K562 (cell line): ENCODE measurements around the gene RNF112. TPM values are rescaled to one million over a fixed set of nuclear protein-coding genes. Genes with fewer than 3 reads are reported as not detected.

Experiments
- ATAC-seq: fragments of 200-7000 bp; cut with Tn5 transposase; 3 replicates; pipeline ENCODE4 v1.9.1; 2020; ENCODE audit warnings: moderate library complexity
- BruUV-seq: library from RNA; stranded (reverse); fragments of 400-500 nt; replicated peaks from 2 replicates; lab custom pipeline; 2021; lab: Mats Ljungman, UMichigan
- CTCF ChIA-PET: fragments of 300-600 bp; formaldehyde crosslinking; extraction: SDS; loops from one replicate; lab custom pipeline; 2021; ENCODE audit warnings: low intra/inter-chr PET ratio; lab: Yijun Ruan, JAX
- POLR2A ChIA-PET: fragments of 300-600, 350-650 bp; sonication (Branson Sonifier 250); formaldehyde crosslinking; extraction: SDS; loops from one replicate; lab custom pipeline; 2021; ENCODE audit warnings: antibody characterized with exemption, inconsistent platforms; lab: Yijun Ruan, JAX
- DNase-seq, 4 experiments: peaks; one replicate each; pipeline versions ENCODE4 v3.0.0 to v3.0.0-alpha.2; 2011 to 2018; ENCODE audit warnings: low spot score in 3 of 4, mixed read lengths in 3 of 4; ENCODE audit errors: extremely low read depth in 1 of 4
- FAIRE-seq: peaks from 2 replicates; lab custom pipeline; 2011; peaks lifted over from hg19 to GRCh38; lab: Jason Lieb, UNC
- H2AFZ ChIP-seq: 2 replicates; pipeline ENCODE4 v1.6.0; 2011; ENCODE audit warnings: low read depth, low read length, control low read depth, inconsistent platforms
- H3K27ac ChIP-seq: fragments of 200-600 bp; 3 replicates; pipeline ENCODE4 v1.8.0; 2011; ENCODE audit warnings: low read depth, mild to moderate bottlenecking, control low read depth, inconsistent platforms, low read length, moderate library complexity, mixed read lengths; ENCODE audit errors: extremely low read depth
- H3K27me3 ChIP-seq, 2 experiments: fragments of 300-600 bp in 1 of 2; 2 replicates in 1 of 2; 3 replicates in 1 of 2; pipeline versions ENCODE4 v1.6.0 to v1.8.0; 2011; ENCODE audit warnings: inconsistent platforms in 2 of 2, low read length in 2 of 2, mild to moderate bottlenecking in 1 of 2, mixed read lengths in 1 of 2, moderate library complexity in 1 of 2; ENCODE audit not compliant: control insufficient read depth in 2 of 2, insufficient read depth in 2 of 2
- H3K36me3 ChIP-seq: fragments of 300-600 bp; 3 replicates; pipeline ENCODE4 v1.8.0; 2011; ENCODE audit warnings: mild to moderate bottlenecking, low read length, inconsistent platforms; ENCODE audit not compliant: control insufficient read depth, insufficient read depth
- H3K4me1 ChIP-seq, 2 experiments: fragments of 200-600 bp in 1 of 2; replicated peaks in 1 of 2; 2 replicates in 1 of 2; 3 replicates in 1 of 2; pipeline versions ENCODE4 v1.5.1 to v1.8.0; 2011; ENCODE audit warnings: inconsistent platforms in 2 of 2, low read length in 2 of 2, mild to moderate bottlenecking in 1 of 2, mixed read lengths in 1 of 2, moderate library complexity in 1 of 2; ENCODE audit not compliant: control insufficient read depth in 2 of 2, insufficient read depth in 2 of 2
- H3K4me2 ChIP-seq: 2 replicates; pipeline ENCODE4 v1.6.1; 2011; ENCODE audit warnings: low read length, control low read depth, inconsistent platforms, mixed read lengths; ENCODE audit not compliant: insufficient read depth
- H3K4me3 ChIP-seq: fragments of 200-600 bp; sonication (generic), shearing (Covaris generic); 2 replicates; pipeline ENCODE4 v1.5.1; 2016; ENCODE audit warnings: control low read depth, inconsistent platforms
- H3K79me2 ChIP-seq: fragments of 200-600 bp; 3 replicates; pipeline ENCODE4 v1.8.0; 2011; ENCODE audit warnings: low read length, inconsistent platforms; ENCODE audit not compliant: control insufficient read depth, insufficient read depth
- H3K9ac ChIP-seq, 2 experiments: 2 replicates each; pipeline versions ENCODE4 v1.6.0 to v1.6.1; 2011; ENCODE audit warnings: low read depth in 2 of 2, low read length in 2 of 2, control low read depth in 1 of 2, inconsistent platforms in 1 of 2, mild to moderate bottlenecking in 1 of 2, mixed read lengths in 1 of 2; ENCODE audit not compliant: insufficient read depth in 1 of 2
- H3K9me1 ChIP-seq: one replicate; pipeline ENCODE4 v1.6.0; 2011; ENCODE audit warnings: inconsistent platforms, mild to moderate bottlenecking, low read length, moderate library complexity; ENCODE audit not compliant: control insufficient read depth, insufficient read depth
- H3K9me3 ChIP-seq: replicated peaks from 2 replicates; pipeline ENCODE4 v1.5.1; 2011; ENCODE audit warnings: low read depth, low read length, inconsistent platforms; ENCODE audit not compliant: control insufficient read depth, insufficient read depth
- H4K20me1 ChIP-seq: replicated peaks from 2 replicates; pipeline ENCODE4 v1.6.1; 2011; ENCODE audit warnings: low read length, inconsistent platforms, mixed read lengths; ENCODE audit not compliant: control insufficient read depth, insufficient read depth
- CHD7 ChIP-seq: fragments of 200-600 bp; sonication (generic); IDR thresholded peaks from one replicate; pipeline ENCODE4 v1.6.1; 2012; ENCODE audit warnings: mild to moderate bottlenecking, low read depth, low read length, inconsistent platforms
- RFX7 ChIP-seq: fragments of 250-450 bp; sonication (Bioruptor Pico); IDR thresholded peaks from 2 replicates; pipeline ENCODE4 v1.5.1; 2021; ENCODE audit warnings: mild to moderate bottlenecking
- WGBS: fragments of 100-300 bp; shearing (Covaris generic); methylation state at CpG from one replicate; pipeline ENCODE4 v1.1.6; 2016; ENCODE audit warnings: low coverage, mixed read lengths; ENCODE audit not compliant: insufficient coverage; ENCODE audit errors: missing lambda C conversion rate; 5-methylcytosine and 5-hydroxymethylcytosine counted together
- in situ Hi-C: fragments of 300-500 bp; cut with MboI; formaldehyde crosslinking; loops from 4 replicates; pipeline ENCODE4 v1.15.0; 2018; ENCODE audit warnings: inconsistent platforms, mixed read lengths
- intact Hi-C: fragments of 100-400 bp; cut with micrococcal nuclease; formaldehyde crosslinking; loops from 2 replicates; pipeline ENCODE4 v1.14.2; 2022
- polyA plus RNA-seq, 8 experiments: library from polyadenylated mRNA; depleted of rRNA in 4 of 8; stranded (reverse) in 5 of 8; unstranded in 3 of 8; fragments of >200 nt; fragmentation: Nextera tagmentation in 2 of 8; fragmentation: Illumina TruSeq in 1 of 8; extraction: Ambion mirVana in 2 of 8; extraction: Trizol in 1 of 8; gene quantifications; 2 replicates each; pipeline versions ENCODE4 v1.2.1 to v1.2.3, GENCODE V29; 2011 to 2014; ENCODE audit warnings: inconsistent platforms in 1 of 8, missing spikeins in 1 of 8
- total RNA-seq, 7 experiments: library from RNA; depleted of rRNA in 6 of 7; stranded (reverse); fragments of >200 nt in 6 of 7; fragmentation: Illumina TruSeq in 2 of 7; extraction: Trizol in 2 of 7; gene quantifications; 2 replicates each; pipeline versions ENCODE4 v1.2.1 to v1.2.3, GENCODE V29; 2011 to 2021; ENCODE audit warnings: low replicate concordance in 1 of 7
- TF ChIP-seq, protein P1 (sequence below): fragments of 250-450 bp; sonication (Bioruptor Pico); IDR thresholded peaks from 2 replicates; pipeline ENCODE4 v1.8.0; 2021; ENCODE audit warnings: moderate library complexity, mild to moderate bottlenecking, inconsistent platforms
- TF ChIP-seq, protein P2 (sequence below): fragments of 450-650 bp; formaldehyde crosslinking; IDR thresholded peaks from 2 replicates; pipeline ENCODE4 v1.4.0; 2020; ENCODE audit warnings: mild to moderate bottlenecking, moderate library complexity

Gene RNF112
- total and polyA plus RNA-seq, 9 of the 15 experiments (the other 6 are each of a cell fraction or from before 2014, with no cell fraction given) = 0.05 TPM; not detected in 8

DNA sequence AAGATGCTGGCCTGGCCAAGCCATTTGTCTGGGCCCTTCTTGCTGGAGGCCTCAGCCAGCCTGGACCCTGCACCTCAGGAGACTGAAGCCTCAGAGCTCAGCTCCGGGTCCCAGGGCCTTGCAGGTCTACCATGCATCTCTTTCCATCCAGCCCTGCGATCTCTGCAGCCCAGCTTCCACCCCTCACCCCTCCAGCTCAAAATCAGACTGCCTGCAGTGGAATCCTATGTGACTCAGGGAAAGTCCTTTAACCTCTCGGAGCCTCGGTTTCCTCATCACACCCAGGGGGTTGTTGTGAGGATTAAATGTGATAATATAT is 45.6 kb upstream of the RNF112 start:
- intact Hi-C loops = no loop called here
- TF ChIP-seq, protein P1, sequence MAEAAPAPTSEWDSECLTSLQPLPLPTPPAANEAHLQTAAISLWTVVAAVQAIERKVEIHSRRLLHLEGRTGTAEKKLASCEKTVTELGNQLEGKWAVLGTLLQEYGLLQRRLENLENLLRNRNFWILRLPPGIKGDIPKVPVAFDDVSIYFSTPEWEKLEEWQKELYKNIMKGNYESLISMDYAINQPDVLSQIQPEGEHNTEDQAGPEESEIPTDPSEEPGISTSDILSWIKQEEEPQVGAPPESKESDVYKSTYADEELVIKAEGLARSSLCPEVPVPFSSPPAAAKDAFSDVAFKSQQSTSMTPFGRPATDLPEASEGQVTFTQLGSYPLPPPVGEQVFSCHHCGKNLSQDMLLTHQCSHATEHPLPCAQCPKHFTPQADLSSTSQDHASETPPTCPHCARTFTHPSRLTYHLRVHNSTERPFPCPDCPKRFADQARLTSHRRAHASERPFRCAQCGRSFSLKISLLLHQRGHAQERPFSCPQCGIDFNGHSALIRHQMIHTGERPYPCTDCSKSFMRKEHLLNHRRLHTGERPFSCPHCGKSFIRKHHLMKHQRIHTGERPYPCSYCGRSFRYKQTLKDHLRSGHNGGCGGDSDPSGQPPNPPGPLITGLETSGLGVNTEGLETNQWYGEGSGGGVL (CRISPR knock-in tag) = no peak
- TF ChIP-seq CHD7 (no peak), RFX7 (no peak)
- TF ChIP-seq, protein P2, sequence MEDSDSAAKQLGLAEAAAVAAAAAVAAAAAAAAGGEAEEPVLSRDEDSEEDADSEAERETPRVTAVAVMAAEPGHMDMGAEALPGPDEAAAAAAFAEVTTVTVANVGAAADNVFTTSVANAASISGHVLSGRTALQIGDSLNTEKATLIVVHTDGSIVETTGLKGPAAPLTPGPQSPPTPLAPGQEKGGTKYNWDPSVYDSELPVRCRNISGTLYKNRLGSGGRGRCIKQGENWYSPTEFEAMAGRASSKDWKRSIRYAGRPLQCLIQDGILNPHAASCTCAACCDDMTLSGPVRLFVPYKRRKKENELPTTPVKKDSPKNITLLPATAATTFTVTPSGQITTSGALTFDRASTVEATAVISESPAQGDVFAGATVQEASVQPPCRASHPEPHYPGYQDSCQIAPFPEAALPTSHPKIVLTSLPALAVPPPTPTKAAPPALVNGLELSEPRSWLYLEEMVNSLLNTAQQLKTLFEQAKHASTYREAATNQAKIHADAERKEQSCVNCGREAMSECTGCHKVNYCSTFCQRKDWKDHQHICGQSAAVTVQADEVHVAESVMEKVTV (CRISPR knock-in tag) = no peak

More for the DNA sequence above, 45.6 kb upstream of the RNF112 start:
- DNase-seq (no peak), FAIRE-seq (no peak), ATAC-seq (no peak)
- Histone ChIP-seq H3K4me2 (no peak overlapping the region), H3K4me3 (no peak overlapping the region), H3K79me2 (peaks cover 9% of the 10 kb centered on the region; the same call in 2 of the 3 replicates), H3K9me1 (no peaks in the 10 kb centered on the region), H3K27ac (no peak overlapping the region), H3K9me3 (no peaks in the 10 kb centered on the region), H3K9ac (no peak overlapping the region), H3K4me1 (peaks cover 6 to 26% of the 10 kb centered on the region in 2 experiments; a peak in 4 of 5 replicates), H3K27me3 (no peaks in the 10 kb centered on the region), H2AFZ (no peak overlapping the region), H4K20me1 (no peaks in the 10 kb centered on the region), H3K36me3 (no peaks in the 10 kb centered on the region)
- 25% methylated on average over 2 of the region's 4 CpGs for WGBS
- CTCF ChIA-PET = interaction anchor here (1.1 kb wide), 1 partner anchor 82 kb away, joined by 4 read pairs; no protein-coding TSS in a partner anchor
- POLR2A ChIA-PET = interaction anchor here (1.1 to 2.4 kb wide), 2 partner anchors 11 to 12 kb away, joined by 3 to 9 read pairs; partner anchors contain the start of gene MAPK7
- in situ Hi-C loops = loop anchor here (10.0 kb wide), 1 partner anchor 399 kb away; no protein-coding TSS in a partner anchor
- no TSS peak for BruUV-seq
